Measurements from ENCODE around the gene PKHD1.

PKHD1 gene

DNA sequence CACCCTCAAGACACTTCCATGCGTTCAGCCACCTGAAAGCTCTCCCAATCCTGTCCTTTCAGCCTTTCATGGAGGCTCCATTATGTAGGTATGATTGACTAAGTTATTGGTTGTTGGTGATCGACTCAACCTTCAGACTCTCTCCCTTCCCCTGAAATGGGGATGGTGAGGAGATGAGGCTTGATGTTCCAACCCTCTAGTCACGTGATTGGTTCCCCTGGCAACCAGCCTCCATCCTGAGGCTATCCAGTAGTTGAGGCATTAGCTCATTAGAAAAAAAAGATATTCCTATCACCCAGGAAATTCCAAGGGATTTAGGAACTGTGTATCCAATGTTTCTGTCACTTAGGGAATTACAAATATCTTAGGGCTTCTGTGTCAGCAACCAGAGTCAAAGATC is 426.6 kb downstream of the PKHD1 start:
- no peak for DNase-seq

DNA sequence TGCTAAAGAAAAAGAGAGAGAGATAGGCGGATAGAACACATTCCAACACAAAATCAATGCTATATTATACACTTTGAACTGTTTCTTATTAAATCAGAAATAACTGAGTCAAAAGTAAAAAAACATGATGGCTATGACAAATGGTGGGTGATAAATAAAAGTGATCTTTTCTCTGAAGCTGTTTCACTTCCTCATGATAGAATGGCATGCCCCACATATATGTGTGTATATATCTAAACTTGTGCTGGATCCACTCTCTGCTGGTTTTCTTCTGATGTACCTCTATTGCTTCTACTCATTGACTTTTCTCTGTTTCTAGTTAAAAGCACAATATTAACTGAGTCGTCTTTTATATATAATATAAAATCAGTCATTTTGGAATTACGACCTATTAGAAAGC is 429.9 kb downstream of the PKHD1 start:
- DNase-seq, result no peak

DNA sequence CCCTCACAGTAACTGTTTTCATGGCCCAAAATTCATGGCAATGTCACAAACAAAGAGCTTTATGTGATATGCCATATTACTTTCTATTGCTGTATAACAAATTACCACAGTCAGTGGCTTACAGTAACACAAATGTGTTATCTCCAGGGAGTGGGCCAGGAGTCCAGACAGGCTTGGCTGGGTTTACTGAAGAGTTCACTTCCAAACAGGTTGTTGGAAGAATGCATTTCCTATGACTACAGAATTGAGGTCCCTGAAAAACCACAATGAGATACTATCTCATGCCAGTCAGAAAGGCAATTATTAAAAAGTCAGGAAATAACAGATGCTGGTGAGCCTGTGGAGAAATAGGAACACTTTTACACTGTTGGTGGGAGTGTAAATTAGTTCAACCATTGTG is 431.9 kb downstream of the PKHD1 start:
- DNase-seq, result no peak

DNA sequence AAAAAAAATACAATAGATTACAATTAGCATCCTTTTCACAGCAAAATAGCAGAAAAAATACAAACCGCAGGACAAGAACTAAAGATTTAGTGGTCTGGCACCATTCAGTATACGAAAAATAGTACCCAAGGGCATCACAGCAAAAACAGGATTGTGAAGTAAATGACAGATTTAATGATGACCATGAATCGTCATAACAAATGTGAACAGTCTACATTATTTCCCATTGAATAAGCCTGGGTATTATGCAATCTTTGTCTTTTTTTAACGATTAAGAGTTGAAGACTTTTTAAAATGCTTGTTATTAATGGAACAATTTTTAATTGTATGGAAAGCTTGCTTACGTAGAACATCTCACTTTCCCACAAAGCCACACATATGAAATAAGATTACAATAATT is 432.8 kb downstream of the PKHD1 start:
- DNase-seq, result no peak

DNA sequence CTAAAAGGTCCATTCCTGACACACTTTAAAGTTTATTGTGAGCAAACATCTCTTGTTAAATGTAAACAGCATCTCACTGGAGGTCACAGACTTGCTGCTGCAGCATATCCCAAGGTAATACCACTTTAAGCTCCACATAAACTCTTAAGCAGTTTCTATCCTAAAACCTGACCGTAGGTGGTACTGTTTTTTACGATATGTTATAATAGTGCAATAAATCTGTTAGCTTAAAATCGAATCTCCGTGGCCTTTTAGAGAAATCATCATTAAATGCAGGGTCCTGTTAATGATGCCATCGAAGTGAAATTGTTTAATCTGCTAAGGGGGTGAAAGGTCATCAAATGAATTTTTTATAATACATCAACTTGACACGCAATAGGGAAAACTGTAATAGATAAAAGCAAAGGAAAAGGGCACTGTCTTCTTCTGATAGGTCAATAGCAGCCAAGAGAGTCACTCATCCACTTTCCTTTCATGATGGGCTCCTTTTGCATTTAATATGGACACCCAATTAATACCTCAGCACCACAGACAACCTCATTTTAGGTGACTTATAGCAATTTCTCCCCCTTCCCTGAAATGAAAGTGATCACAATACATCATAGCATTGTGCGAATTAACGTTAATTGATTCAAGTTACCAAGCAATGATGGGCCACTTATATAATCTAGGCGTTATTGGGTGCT is 436.1 kb downstream of the PKHD1 start:
- DNase-seq, result no peak

DNA sequence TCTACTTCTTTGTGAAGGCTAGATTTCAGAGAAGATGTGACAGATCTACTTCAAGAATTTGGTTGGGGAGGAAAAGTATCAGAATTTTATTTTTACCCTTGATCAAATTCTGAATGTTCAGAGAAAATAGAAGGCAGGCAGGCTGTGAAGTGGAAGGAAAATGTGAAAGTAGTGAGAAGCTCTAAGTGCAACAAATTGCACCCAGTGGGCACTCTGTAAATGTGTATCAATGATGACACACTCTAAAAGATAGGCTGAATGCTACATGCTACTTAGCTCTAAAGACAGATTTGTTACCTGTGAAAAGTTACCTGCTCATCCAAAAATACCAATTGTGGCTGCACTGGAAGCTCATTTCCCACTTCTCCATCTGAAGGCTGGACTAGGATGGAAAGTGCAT is 438.6 kb downstream of the PKHD1 start:
- DNase-seq, result no peak

DNA sequence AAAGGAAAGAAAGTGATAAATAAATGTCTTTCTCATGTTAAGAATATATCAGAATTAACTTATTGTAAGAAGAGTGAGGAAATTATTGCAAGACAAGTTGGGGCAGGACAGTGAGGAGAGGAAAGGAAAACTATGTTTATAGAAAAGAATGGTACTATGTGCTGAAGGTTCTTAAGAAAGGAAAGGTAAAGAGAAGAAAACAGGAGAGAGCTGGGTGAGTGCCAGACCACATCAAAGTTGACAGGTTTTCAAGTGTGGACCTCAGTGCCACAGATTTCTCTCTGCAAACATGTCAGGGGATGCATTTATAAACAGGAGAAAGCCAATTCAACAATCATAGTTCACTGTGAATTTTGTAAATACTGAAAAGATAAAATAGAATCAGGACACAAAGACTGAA is 439.2 kb downstream of the PKHD1 start:
- no peak for DNase-seq

DNA sequence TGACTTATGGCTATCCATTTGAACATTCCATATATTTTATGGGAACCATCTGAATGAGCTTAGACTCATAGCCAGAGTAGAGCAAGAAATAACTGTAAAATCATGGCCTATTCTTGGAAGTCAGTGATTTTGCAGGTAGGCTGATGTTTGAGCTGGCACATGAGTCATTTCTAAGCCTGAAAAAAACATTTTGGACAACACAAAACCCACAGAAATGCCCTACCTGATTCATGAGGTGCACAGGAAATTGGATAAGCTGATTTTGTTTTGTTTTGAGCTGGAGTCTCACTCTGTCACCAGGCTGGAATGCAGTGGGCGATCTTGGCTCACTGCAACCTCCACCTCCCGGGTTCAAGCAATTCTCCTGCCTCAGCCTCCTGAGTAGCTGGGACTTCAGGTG is 443.0 kb downstream of the PKHD1 start:
- no peak for DNase-seq

DNA sequence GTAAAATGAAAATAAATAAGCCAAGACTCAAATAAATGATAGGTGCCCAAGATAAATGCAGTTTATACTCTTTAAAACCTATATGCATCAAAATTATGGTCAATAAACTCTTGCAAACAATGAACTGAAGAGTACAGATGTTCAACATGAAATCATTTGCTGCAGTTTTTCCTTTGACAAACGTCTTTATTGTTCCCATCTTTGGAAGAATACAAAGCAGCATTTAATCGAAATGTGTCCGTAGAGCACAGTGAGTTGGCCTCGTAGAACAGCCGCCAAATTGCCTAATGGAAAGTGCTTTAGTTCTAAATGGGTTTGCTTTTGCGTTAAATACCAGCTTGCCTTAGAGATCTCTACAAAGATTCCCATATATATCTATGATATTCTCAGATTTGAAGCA is 447.4 kb downstream of the PKHD1 start:
- no peak for DNase-seq

DNA sequence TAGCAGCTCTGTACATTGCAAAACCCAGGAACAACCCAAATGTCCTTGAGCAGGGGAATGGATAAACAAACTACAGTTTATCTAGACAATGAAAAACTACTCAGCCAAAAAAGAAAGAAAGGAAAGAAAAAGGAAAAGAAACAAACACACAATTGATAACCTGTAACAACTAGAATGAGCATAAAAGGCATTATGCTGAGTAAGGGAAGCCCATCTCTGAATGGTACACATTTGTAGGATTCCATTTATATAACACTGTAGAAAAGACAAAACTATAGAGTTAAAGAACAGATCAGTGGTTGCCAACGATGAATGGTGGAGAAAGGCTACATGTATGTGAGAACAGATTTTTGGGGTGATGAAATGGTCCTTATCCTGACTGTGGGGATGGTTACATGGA is 454.0 kb downstream of the PKHD1 start:
- no peak for DNase-seq

DNA sequence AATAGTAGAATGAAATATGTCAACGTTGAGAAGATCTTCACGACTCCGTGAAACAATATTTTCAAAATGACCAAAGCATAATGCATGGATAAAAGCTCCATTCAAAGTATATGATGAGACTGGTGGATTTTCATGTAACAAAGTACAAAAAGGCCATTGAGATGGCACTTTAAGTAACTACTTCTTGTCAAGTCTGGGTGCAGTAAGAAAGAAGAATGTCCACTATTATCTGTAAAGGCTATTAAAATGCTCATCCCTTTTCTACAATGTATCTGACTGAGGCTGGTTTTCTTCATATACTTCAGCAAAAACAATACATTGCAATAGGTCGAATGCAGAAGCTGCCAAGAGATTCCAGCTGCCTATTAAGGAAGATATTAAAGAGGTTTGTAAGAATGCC is 457.4 kb downstream of the PKHD1 start:
- DNase-seq, result no peak

DNA sequence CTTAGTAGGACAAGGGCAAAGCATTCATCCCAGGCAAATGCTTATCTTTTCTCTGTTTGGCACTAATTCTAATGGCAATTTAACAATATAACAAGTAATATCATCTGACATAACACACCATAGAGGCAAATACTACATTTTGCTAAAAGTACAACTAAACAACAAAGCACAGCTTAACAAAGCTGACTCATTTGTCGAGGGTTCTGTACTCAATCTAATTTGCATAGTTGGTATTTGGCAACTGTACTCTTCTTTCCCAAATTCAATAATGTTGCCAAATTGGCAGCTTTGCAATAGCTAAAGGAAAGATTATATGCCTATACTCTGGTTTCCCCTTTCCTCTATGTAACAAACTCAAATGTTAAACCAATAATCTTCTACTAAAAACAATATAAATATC is 461.0 kb downstream of the PKHD1 start:
- no peak for DNase-seq

DNA sequence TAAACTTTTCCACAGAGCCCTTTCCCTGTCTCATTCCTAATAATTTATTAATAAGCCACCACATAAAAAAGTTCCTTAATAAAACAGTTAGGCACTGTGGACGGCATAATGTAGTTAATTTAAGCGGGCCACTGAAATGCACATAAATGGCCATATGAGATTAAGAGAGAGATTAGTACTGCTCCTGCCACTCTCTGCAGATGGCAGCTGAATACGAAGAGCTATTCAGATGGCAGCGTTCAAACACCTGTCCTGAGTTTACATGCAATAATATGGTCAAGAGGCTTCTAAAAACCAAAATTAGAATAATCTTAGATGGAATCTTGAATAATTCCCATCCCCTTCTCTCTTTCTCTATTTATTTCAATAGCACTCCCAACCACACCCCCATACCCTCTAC is 461.8 kb downstream of the PKHD1 start:
- DNase-seq, result no peak

DNA sequence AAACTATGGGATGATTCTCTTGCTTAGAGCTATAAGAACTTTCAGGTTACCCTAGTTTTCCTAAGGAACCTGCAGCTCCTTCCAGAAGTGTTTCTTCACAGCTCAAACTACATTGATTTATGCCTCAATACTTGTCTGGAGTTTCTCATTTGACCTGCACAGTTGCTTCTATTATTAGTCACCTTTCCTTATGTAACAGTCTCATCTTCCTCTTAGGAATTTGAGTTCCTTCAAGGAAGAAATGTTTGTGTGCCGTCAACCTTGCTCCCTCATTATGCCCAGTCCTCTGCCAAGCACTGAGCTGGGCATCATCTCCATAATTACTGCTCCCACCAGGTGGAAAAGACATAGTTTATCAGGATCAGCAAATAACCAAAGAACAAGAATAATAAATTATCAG is 466.4 kb downstream of the PKHD1 start:
- DNase-seq, result no peak

DNA sequence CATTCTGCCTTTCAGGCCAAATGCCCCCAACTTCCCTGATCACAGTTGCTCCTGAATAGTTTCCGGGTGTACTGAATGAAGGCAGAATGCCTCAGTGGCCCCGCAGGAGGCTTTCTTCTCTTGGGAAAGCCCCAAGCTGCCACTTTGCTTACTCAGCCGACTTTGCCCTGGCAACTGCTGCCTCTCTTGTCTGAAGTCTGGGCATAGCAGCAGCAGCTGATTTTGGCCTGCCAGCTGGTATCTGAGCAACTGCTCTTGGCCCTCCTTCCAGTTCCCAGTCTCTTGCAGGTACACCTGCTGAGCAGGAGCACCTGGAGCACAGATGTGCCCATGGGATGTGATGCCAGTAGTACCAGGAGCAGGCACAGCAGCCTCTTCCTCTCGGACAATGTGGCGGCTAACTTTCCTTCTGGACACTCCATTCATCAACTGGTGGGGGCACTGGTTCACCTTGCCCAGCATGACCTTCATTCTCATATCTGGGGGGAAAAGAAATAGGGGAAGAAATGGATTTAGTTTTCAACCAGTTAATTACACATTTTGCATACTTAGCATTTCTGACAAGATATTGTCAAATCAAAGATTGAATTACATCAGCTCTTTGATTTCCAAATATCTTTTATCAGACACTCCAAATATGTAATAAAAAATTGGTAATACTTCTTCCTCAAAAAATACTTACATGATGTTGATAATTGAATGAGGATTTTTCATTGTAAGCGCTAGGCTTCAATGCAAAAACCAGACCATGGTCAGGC is 468.2 kb downstream of the PKHD1 start:
- DNase-seq, result no peak

DNA sequence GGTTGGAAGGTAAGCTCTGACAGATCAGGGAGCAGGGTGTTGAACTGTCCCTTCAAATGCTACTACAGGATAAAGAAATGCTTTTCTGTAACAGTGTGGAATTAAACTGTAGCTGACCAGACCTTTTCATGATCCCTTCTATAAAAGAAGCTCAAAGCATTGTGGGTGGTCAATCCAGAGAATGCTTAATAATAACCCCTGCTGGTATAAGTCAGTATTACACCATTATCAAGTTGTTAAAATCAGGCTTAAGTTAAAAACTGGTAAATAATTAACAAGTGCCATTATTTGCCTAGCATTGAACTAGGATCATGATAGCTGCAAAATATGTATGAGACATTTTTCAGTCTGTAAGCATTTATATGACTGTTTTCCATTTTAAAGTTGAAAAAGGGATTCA is 468.9 kb downstream of the PKHD1 start:
- peak in 1 of 2 donors; percentile 11 for DNase-seq

DNA sequence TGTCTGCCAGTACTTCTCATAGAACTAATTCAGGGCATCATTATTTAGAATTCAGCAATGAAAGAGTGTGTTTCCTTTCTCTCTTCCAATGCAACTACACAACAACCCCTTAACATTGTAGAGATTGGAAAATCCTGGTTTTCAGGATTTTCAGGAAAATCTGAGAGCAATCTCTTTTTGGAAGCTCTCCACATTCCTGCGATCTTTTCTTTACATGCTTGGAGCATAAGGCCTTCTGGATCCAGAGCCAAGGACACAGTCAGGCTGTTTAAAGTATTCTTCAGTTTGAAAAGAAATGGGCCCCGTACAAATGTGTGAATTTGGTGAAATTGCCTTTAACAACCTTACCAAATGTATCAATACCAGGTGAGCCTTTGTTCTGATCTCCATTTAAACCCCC is 469.7 kb downstream of the PKHD1 start:
- no peak for DNase-seq

DNA sequence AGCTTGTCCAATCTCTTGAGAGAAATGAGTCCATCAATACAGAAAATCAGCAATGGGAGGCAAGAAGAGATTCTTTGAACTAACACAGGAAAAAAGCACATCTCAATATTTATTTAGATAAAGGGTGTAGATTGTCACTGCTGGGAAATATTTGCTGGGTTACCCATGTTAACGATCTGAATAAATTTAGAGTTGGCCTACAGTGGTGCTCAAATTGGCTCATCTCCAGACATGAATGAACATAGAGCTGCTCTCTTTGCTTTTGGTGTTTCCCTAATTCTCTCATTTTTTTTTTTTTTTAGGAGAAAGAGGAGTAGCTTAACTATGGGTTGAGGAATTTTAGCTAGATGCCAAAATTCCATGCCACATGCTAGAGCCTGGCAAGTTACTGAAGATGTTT is 471.2 kb downstream of the PKHD1 start:
- DNase-seq, result no peak

DNA sequence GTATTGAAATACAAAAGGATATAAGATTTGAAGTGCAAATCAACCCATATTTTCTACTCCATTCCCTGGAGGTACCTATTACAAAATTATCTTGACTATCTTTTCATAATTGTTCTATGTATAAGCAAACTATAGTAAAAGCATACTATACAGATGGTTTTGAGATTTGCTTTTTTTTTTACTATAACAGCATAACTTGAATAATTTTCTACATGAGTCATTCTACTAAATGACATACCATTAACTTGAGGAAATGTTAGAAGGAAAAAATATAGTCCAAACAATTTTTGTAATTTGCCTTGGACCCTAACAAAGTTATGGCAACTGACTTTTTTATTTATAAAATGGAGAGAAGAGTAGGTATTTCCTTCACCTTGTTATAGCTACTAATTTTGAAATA is 472.7 kb downstream of the PKHD1 start:
- no peak for DNase-seq

DNA sequence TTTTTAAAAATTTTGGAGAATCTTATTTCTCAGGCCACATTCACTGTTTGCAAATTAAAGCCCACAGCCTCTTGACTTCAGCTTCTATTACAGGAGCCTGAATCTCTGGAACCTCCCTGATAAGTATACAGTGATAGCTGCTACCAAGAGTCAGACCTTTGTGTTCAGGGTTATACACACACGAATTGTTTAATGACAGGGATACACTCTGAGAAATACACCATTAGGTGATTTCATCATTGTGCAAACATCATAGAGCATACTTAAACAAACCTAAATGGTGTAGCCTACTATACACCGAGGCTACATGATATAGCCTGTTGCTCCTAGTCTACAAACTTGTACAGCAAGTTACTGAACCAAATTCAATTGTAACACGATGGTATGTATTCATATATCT is 473.9 kb downstream of the PKHD1 start:
- DNase-seq, result no peak

DNA sequence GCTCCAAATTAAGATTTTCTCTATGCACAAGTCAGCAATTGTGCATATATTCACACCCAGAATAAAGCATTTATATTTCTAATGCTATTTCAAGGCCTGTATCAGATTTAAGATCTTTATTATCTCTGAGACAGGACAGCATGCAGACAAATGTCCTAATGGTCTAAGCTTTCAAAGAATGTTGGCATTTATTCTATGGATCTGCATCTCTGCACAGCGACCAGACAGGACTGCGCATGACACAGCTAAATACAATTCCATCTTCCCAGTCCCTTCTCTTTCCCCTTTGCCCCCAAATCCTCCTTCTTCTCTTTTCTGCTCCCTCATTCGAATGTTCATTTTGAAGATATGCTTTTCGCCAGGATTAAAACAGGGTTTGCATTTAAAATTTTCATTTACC is 478.5 kb downstream of the PKHD1 start:
- no peak for DNase-seq

DNA sequence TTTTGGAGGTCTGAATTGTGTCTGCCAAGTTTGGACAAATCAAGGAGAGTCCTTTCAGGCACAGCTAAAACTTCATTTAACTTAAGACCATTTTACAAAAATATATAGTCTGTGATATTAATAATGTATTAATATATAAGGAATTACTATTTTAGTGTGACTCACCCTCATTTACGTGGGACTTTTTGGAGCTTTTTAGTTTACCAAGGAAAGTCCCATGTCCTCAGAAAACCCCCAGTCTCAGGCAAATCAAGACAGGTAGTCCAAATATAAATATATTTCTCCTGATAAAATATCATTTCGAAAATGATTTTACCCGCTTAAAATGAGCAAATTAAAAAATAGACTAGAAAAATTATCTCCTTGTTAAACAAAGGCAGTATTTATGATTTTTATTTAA is 479.0 kb downstream of the PKHD1 start:
- DNase-seq, result no peak

DNA sequence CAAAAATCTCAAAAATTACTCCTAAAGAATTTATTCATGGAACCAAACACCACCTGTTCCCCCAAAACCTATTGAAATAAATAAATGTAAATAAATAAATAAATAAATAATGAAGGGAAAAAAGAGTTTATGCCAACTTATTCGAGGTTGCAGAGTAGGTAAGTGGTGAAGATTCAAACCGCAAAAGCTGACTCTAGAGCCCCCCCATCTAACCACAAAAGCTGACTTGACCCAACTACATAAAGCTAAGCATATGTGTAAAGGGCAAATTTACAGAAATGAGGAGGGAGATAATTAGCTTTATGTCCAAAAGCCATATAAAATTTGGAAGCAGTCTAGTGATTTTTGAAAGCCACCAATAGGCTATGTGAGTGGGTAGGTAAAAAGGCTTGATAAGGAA is 486.9 kb downstream of the PKHD1 start:
- DNase-seq, result no peak

DNA sequence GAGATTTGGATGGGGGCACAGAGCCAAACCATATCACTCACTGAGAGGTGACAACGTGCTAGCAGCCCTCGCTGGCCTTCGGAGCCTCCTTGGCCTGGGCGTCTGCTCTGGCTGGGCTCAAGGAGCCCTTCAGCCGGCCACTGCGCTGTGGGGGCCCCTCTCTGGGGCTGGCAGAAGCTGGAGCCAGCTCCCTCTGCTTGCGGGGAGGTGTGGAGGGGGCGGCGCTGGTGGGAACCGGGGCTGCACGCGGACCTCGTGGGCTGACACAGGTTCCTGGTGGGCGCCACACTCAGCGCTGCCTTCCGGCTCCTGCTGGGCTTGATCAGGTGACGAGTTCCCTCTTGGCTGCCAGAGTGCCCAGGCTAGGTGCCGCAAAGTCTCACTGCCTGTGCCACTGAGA is 489.2 kb downstream of the PKHD1 start:
- no peak for DNase-seq

DNA sequence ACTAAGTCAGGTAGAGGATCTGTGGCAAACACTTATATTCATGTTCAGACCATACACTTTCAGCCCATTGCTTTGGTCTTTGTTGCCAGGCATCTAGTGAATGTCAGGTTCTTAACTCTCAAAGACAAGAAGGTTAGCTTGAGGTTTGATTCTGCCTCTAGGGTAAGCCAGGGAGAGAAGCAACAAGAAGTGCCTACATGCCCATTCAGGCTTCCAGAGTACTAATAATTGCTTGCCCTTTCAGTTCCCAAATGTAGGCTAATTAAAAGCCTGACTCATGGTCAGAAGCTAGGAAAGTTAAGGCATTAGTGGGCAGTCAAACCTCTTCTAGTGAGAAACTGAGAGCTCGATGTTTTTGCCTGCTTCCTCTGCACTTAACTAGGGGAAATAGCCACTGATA is 492.4 kb downstream of the PKHD1 start:
- DNase-seq, result no peak

Data from inflammatory macrophage treated with lipopolysaccharide for 1 hour (primary cell).